Activated naive CD8-positive, alpha-beta T cell treated with anti-CD3 and anti-CD28 coated beads for 36 hours (primary cell): ENCODE results near the gene COL19A1. TPM values are rescaled to one million over a fixed set of nuclear protein-coding genes. Genes with fewer than 3 reads are reported as not detected.
"Not testable (repeated sequence)": the region's sequence is repeated elsewhere in the genome, so short reads cannot be mapped to it uniquely, and the experiment has no call there.

Source experiments
- DNase-seq: peaks from one replicate; pipeline ENCODE4 v3.0.0; 2021
- H3K27ac Mint-ChIP-seq: one replicate; pipeline ENCODE4 v1.8.0; 2022; ENCODE audit warnings: mild to moderate bottlenecking, moderate library complexity, mixed read lengths
- H3K27me3 Mint-ChIP-seq: one replicate; pipeline ENCODE4 v1.8.0; 2022; ENCODE audit warnings: mild to moderate bottlenecking, mixed read lengths
- H3K36me3 Mint-ChIP-seq: one replicate; pipeline ENCODE4 v1.8.0; 2021; ENCODE audit warnings: mild to moderate bottlenecking, mixed read lengths
- H3K4me1 Mint-ChIP-seq: one replicate; pipeline ENCODE4 v1.8.0; 2021; ENCODE audit warnings: mixed read lengths
- H3K4me3 Mint-ChIP-seq: one replicate; pipeline ENCODE4 v1.8.0; 2022; ENCODE audit warnings: mild to moderate bottlenecking, moderate library complexity, mixed read lengths
- H3K9me3 Mint-ChIP-seq: one replicate; pipeline ENCODE4 v1.8.0; 2022; ENCODE audit warnings: mixed read lengths
- total RNA-seq, 2 experiments: library from RNA; stranded (reverse); gene quantifications; one replicate each; pipeline ENCODE4 v1.2.3, GENCODE V29; 2021

The COL19A1 gene
- total RNA-seq, 2 experiments from 2014 or later, result 0.36 to 0.47 TPM

- Mint-ChIP-seq H3K27me3 (peaks cover 46% of the 10 kb centered on the region), H3K9me3 (peaks cover 1% of the 10 kb centered on the region), H3K4me1 (peaks cover 11% of the 10 kb centered on the region), H3K4me3 (no peak overlapping the region), H3K36me3 (no peaks in the 10 kb centered on the region), H3K27ac (no peak overlapping the region)
- DNase-seq, result no peak
Observed at GRCh38 chr6:69881322-69882151, 15.2 kb downstream of the COL19A1 start.

DNA sequence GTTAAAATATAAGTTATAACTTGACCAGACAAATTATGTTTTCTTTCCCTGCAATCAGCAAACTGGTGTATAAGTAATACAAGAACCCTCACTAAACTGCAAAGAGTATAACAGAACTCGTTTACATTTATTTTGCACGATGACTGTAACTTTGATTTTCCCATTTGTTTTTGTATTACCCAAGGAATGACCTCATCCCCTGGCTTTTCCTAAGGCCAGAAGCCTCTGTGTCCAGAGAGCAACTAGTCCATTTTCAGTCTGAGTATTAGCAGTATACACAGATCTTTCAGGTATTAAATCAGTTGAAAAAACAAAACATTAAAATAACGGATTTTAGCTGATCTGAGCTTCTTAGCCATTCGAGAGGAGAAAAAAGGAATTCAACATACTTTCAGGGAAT is 17.2 kb downstream of the COL19A1 start:
- peaks cover 1% of the 10 kb centered on the region for H3K9me3 Mint-ChIP-seq
- no peak overlapping the region for H3K4me3 Mint-ChIP-seq
- peaks cover 2% of the 10 kb centered on the region for H3K36me3 Mint-ChIP-seq
- no peak overlapping the region for H3K27ac Mint-ChIP-seq
- H3K4me1 Mint-ChIP-seq, result peaks cover 13% of the 10 kb centered on the region
- peaks cover 46% of the 10 kb centered on the region for H3K27me3 Mint-ChIP-seq
- DNase-seq, result no peak

DNA sequence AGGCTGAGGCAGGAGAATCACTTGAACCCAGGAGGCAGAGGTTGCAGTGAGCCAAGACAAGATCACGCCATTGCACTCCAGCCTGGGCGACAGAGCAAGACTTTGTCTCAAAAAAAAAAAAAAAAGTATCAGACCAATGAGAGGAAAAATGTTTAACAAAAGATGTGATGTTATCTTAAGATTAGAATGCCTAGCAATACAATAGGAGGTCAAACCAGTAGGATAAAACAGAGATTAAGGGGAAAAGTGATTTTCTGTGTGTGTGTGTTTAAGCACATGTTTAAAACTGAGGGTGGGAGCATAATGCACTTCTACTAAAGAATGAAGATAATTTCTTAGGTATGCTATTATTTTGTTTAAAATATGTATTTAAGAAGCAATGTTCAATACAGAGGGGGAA is 17.9 kb downstream of the COL19A1 start:
- no peak overlapping the region for H3K27ac Mint-ChIP-seq
- peaks cover 43% of the 10 kb centered on the region for H3K27me3 Mint-ChIP-seq
- no peak overlapping the region for H3K4me3 Mint-ChIP-seq

DNA sequence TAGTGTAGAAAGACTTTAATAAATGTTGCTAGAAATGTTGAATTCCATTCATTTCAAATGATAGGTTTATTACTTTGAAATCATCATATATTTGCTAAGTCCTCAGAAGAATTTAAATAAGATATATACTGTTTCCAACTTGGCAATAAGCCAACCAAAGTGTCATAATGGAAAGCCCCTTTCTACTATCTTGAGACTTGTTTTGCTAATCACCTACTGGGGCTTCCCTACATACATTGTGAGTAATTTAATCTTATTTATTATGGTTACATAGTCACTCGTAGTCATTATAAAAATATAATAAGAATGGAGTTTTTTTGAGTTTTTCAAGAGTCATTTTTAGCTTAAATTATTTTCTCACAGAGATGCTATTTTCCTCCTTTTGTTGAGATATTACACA is 20.7 kb downstream of the COL19A1 start:
- Mint-ChIP-seq H3K27me3 (peaks cover 27% of the 10 kb centered on the region), H3K9me3 (peaks cover 1% of the 10 kb centered on the region), H3K27ac (no peak overlapping the region), H3K4me3 (no peak overlapping the region), H3K36me3 (peaks cover 2% of the 10 kb centered on the region), H3K4me1 (peaks cover 2% of the 10 kb centered on the region)
- no peak for DNase-seq

More for the DNA sequence above, 17.9 kb downstream of the COL19A1 start:
- no peak for DNase-seq
- Mint-ChIP-seq H3K9me3 (peaks cover 1% of the 10 kb centered on the region), H3K4me1 (peaks cover 13% of the 10 kb centered on the region), H3K36me3 (peaks cover 2% of the 10 kb centered on the region)

GRCh38 chr6:69887714-69888345 is 21.5 kb downstream of the COL19A1 start:
- no peak overlapping the region for H3K27ac Mint-ChIP-seq
- peaks cover 1% of the 10 kb centered on the region for H3K9me3 Mint-ChIP-seq
- H3K36me3 Mint-ChIP-seq, result peaks cover 2% of the 10 kb centered on the region
- peaks cover 22% of the 10 kb centered on the region for H3K27me3 Mint-ChIP-seq
- H3K4me1 Mint-ChIP-seq, result peaks cover 2% of the 10 kb centered on the region
- no peak for DNase-seq
- no peak overlapping the region for H3K4me3 Mint-ChIP-seq

- Mint-ChIP-seq H3K9me3 (peaks cover 1% of the 10 kb centered on the region), H3K4me1 (peaks cover 2% of the 10 kb centered on the region), H3K36me3 (peaks cover 2% of the 10 kb centered on the region), H3K4me3 (no peak overlapping the region), H3K27me3 (peaks cover 14% of the 10 kb centered on the region), H3K27ac (no peak overlapping the region)
- DNase-seq, result no peak
Observed at GRCh38 chr6:69888482-69889233, 22.3 kb downstream of the COL19A1 start.

DNA sequence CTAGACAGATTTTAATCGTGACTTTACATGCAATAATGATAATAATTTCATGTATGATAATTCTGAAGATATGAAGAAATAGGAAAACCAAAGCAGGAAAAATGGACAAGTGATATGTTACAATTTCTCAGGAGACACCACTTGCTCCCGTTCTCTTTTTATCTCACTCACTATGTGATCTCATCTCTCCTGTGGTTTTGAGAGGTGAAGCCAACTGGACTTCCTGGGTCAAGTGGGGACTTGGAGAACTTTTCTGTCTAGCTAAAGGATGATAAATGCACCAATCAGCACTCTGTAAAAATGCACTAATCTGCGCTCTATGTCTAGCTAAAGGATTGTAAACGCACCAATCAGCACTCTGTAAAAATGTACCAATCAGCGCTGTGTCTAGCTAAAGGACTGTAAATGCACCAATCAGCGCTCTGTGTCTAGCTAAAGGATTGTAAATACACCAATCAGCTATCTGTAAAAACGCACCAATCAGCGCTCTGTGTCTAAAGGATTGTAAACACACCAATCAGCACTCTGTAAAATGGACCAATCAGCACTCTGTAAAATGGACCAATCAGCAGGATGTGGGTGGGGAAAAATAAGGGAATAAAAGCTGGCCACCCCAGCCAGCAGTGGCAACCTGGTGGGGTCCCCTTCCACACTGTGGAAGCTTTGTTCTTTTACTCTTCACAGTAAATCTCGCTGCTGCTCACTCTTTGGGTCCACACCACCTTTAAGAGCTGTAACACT is 23.0 kb downstream of the COL19A1 start:
- not testable (repeated sequence) for H3K27me3 Mint-ChIP-seq, H3K27ac Mint-ChIP-seq, H3K36me3 Mint-ChIP-seq, DNase-seq, H3K4me3 Mint-ChIP-seq, H3K4me1 Mint-ChIP-seq, H3K9me3 Mint-ChIP-seq

DNA sequence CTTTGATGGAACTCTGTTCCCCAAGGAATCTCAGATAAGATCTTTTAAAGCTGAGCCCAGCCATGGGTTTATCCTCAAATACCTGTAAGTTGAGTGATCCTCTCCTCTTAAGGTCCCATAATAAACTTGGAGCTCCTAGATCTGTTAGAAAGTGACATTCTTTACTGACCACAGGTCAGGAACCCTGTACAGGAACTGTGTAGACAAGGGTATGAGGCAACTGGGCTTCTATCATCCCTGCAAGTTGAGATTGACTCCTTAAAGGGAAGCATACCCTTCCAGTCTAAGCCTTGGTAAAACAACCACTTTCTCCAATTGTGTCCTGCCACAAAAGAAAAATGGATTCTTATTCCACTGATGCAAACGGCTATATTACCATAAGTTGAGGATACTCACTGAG is 26.2 kb downstream of the COL19A1 start:
- not testable (repeated sequence) for H3K27ac Mint-ChIP-seq, DNase-seq

DNA sequence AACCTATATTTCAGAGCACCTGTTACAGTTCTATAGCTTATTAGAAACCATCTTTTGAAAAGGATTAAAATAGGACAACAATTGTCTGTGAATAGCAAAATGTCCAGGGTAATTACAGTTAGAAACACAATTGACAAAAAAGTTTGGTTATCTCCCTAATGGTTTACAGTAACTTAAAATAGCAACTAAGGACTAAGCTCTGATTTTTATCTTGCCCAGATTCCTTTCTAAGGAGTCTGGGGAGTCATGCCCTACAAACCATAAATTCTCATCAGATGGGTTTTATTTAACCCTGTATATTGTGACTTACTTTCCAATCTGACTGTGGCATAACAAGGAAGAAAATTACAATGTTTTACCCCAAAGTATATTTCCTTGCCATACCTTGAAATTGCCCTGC is 26.9 kb downstream of the COL19A1 start:
- not testable (repeated sequence) for H3K27ac Mint-ChIP-seq

More for the DNA sequence above, 26.2 kb downstream of the COL19A1 start:
- H3K4me1 Mint-ChIP-seq, H3K27me3 Mint-ChIP-seq, H3K36me3 Mint-ChIP-seq, H3K9me3 Mint-ChIP-seq, H3K4me3 Mint-ChIP-seq: not testable (repeated sequence)

DNA sequence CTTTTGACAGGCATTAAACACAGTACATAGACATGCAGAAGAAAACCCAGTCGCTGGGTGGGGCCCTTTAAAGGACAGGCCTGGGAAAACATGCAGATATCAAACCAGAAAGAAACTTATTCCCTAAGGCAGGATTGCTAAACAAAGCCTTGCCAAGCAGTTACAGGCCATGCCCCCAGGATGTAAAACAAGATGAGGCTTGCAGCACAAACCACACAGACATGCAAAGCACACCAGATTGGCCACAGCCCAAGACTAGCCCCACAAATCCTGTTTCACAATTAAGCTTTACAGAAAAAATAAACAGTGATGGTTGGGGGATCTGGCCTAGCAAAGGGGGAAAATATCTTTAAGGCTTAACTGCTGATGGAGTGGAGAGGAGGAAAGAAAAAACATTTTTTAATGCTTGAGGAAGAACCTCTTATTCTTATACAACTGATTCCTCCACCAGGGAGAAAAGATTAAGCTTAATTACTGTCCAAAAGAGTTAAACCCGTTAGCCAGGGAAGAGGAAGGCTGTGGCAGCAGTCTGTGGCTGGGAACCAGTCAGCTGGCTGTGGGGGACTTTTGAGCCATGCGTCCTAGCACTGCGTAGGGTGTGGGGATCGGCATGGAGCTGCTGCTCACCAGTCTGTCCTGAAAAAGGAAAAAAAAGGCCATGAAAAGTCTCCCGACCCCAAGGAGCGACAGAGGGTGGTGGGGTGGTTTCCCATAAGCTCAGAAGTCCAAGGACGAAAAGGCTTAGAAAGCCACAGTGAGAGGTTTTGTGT is 28.4 kb downstream of the COL19A1 start:
- no peaks in the 10 kb centered on the region for H3K4me1 Mint-ChIP-seq

More for the DNA sequence above, 26.9 kb downstream of the COL19A1 start:
- H3K4me3 Mint-ChIP-seq, DNase-seq, H3K27me3 Mint-ChIP-seq, H3K36me3 Mint-ChIP-seq, H3K4me1 Mint-ChIP-seq, H3K9me3 Mint-ChIP-seq: not testable (repeated sequence)

DNA sequence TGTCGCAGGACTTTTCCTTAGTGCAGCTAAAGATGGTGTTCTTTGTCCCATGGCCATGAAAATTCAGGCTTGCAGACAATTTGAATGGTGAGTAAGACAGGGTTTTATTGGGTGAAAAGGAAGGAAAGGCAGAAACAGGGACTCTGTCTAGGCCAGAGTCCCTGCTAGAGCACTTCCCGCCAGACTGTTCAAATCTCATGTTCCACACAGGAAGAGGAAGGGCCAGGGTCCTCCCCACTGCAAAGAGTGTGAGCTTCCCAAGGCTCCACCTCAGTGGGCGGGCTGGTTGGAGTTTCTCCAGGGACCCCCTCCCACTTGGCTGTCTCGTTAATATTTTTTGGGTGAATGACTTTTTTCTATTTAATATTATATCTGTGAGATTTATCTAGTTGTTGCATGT is 29.0 kb downstream of the COL19A1 start:
- Mint-ChIP-seq H3K27me3 (no peaks in the 10 kb centered on the region), H3K27ac (no peak overlapping the region), H3K4me1 (no peaks in the 10 kb centered on the region), H3K36me3 (no peaks in the 10 kb centered on the region), H3K9me3 (no peaks in the 10 kb centered on the region), H3K4me3 (no peak overlapping the region)
- no peak for DNase-seq

More for the DNA sequence above, 28.4 kb downstream of the COL19A1 start:
- no peak overlapping the region for H3K27ac Mint-ChIP-seq
- H3K9me3 Mint-ChIP-seq, result no peaks in the 10 kb centered on the region
- no peak overlapping the region for H3K4me3 Mint-ChIP-seq
- no peaks in the 10 kb centered on the region for H3K36me3 Mint-ChIP-seq
- no peaks in the 10 kb centered on the region for H3K27me3 Mint-ChIP-seq
- DNase-seq, result no peak

GRCh38 chr6:69900869-69901268 is 34.5 kb downstream of the COL19A1 start:
- Mint-ChIP-seq H3K27ac (no peak overlapping the region), H3K4me3 (no peak overlapping the region), H3K9me3 (no peaks in the 10 kb centered on the region), H3K27me3 (no peaks in the 10 kb centered on the region), H3K4me1 (no peaks in the 10 kb centered on the region), H3K36me3 (no peaks in the 10 kb centered on the region)
- no peak for DNase-seq

DNA sequence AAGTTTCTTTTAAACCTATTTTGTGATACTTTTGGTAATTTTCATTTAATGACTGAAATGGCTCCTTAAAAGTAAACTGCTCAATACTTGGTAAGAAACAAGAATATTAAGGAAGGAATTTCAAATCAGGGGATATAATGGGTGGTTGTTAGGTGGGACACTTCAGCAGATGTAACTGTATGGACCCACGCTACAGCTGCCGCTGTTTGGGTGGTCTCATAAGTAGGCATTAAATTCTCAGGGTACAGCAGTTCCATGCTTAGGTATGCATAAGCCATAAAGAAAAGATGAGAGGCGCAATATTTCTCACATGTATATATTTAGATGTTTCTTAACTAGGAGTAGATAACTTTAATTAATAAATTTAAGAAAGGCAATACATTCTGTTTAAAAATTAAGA is 35.0 kb downstream of the COL19A1 start:
- Mint-ChIP-seq H3K9me3 (no peaks in the 10 kb centered on the region), H3K27ac (no peak overlapping the region), H3K4me1 (no peaks in the 10 kb centered on the region), H3K4me3 (no peak overlapping the region), H3K36me3 (no peaks in the 10 kb centered on the region), H3K27me3 (peaks cover 3% of the 10 kb centered on the region)
- no peak for DNase-seq

DNA sequence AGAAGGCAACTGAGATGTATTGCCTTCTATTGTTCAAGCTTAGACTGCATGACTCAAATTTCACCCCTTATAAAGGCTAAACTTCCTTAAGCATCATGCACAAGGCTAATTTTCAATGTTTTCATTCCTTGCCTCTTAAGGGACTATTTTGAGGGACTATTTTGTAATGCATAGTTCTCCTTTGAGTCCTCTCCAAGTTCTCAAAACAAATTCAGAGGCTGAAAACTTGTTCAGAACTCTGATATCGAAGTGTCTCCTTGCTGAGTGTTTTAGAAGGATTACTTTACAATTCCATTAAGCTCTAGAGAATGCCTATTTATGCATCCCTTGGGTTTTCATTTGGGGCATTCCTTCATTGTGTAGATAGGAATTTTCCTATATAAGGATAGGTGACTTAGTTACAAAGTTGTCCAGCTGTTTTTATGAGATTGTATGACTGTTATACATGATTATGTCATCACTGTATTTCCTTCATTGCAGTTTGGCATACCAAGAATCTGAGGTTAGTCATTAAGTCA is 41.7 kb downstream of the COL19A1 start:
- no peak overlapping the region for H3K4me3 Mint-ChIP-seq
- no peak overlapping the region for H3K27ac Mint-ChIP-seq
- H3K27me3 Mint-ChIP-seq, result peaks cover 4% of the 10 kb centered on the region
- DNase-seq, result no peak
- H3K36me3 Mint-ChIP-seq, result no peaks in the 10 kb centered on the region
- H3K4me1 Mint-ChIP-seq, result no peaks in the 10 kb centered on the region
- no peaks in the 10 kb centered on the region for H3K9me3 Mint-ChIP-seq
